ENCODE results near the gene EML6. TPM values are rescaled to one million over a fixed set of nuclear protein-coding genes. Genes with fewer than 3 reads are reported as not detected.

EML6 gene
- total RNA-seq, 6 donors from 2014 or later, result 1.5 to 7.3 (median 4.0) TPM

DNA sequence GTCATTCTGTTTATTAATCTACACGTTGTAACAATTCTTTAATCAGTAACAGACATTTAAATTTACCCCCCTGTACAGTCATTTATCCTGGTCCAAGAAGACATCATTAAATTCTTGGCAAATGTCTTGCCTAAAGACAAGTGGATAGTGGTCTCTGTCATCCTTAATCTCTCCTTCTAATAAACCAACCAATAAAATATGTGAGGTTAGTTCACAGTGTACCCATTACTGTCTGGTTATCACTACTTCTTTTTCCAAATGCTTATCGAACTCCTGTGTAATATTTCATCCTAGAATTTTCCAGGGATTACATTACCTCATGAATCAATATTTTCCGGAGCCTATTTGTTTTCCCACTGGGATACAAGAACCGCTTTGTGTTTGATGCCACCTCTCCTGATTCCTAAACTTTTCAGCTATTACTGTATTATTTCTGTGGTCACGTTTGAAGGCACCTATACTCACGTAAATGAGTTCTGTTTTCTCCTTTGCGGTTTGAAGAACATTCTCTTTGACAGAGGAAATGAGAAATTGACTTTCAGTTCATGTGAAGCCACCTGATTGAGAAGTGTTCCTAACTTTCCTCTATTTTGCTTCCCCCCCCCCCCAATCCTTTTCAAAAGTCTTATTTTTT is 195.3 kb downstream of the EML6 start:
- H3K4me3 ChIP-seq, result no peak overlapping the region
- no peaks in the 10 kb centered on the region for H3K27me3 ChIP-seq
- DNase-seq (no peak), ATAC-seq (ENCODE audit: low FRiP score in 2 of 2) (no peak)
- H3K36me3 ChIP-seq, result no peaks in the 10 kb centered on the region
- H3K9me3 ChIP-seq, result no peaks in the 10 kb centered on the region
- TF ChIP-seq POLR2A (IDR thresholded peaks at IDR 0.05), result no peak
- TF ChIP-seq POLR2AphosphoS5 (IDR thresholded peaks at IDR 0.05), result no peak
- TF ChIP-seq, protein P1, sequence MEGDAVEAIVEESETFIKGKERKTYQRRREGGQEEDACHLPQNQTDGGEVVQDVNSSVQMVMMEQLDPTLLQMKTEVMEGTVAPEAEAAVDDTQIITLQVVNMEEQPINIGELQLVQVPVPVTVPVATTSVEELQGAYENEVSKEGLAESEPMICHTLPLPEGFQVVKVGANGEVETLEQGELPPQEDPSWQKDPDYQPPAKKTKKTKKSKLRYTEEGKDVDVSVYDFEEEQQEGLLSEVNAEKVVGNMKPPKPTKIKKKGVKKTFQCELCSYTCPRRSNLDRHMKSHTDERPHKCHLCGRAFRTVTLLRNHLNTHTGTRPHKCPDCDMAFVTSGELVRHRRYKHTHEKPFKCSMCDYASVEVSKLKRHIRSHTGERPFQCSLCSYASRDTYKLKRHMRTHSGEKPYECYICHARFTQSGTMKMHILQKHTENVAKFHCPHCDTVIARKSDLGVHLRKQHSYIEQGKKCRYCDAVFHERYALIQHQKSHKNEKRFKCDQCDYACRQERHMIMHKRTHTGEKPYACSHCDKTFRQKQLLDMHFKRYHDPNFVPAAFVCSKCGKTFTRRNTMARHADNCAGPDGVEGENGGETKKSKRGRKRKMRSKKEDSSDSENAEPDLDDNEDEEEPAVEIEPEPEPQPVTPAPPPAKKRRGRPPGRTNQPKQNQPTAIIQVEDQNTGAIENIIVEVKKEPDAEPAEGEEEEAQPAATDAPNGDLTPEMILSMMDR (IDR thresholded peaks at IDR 0.05), result no peak
- no peak for TF ChIP-seq EP300 (IDR thresholded peaks at IDR 0.05)
- 79 to 83% methylated on average over 7 of the region's 7 CpGs for WGBS, 2 donors
- no peak overlapping the region for H3K27ac ChIP-seq
- H3K4me1 ChIP-seq, result no peaks in the 10 kb centered on the region

DNA sequence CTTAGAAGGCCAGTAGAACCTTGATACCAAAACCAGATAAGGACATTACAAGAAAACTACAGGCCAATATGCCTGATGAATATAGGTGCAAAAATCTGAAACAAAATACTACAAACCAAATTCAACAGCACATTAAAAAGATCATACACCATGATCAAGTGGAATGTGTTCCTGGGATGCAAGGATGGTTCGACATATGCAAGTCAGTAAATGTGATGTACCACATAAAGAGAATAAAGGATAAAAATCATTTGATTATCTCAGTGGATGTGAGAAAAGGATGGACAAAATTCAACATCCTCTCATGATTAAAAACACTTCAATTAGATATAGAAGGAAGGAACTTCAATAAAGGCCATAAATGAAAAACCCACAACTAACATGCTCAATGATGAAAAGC is 197.2 kb downstream of the EML6 start:
- H3K4me1 ChIP-seq, result no peaks in the 10 kb centered on the region
- WGBS, 2 donors, result 94 to 97% methylated on average over 1 of the region's 1 CpG
- DNase-seq (no peak), ATAC-seq (ENCODE audit: low FRiP score in 2 of 2) (no peak)
- H3K27ac ChIP-seq, result no peak overlapping the region
- no peaks in the 10 kb centered on the region for H3K9me3 ChIP-seq
- no peaks in the 10 kb centered on the region for H3K36me3 ChIP-seq
- H3K4me3 ChIP-seq, result no peak overlapping the region
- H3K27me3 ChIP-seq, result no peaks in the 10 kb centered on the region
- TF ChIP-seq POLR2A (IDR thresholded peaks at IDR 0.05) (no peak), POLR2AphosphoS5 (IDR thresholded peaks at IDR 0.05) (no peak), EP300 (IDR thresholded peaks at IDR 0.05) (no peak)
- TF ChIP-seq, protein P1 (IDR thresholded peaks at IDR 0.05), result no peak

DNA sequence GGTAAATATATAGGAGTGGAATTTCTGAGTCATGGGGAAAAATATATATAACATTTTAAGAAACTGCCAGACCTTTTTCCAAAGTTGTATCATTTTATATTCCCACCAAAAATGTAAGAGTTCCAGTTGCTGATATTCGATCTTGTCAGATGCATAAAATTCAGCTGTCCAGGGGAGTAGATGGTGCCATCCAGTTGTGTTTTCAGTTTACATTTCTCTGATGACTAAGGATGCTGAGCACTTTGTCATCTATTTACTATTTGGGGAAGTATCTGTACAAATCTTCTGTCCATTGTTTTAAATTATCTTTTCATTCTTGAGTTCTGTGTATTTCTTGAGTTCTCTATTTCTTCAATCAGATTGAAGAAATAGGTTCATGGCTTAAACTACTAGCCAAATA is 200.7 kb downstream of the EML6 start:
- Histone ChIP-seq H3K36me3 (no peaks in the 10 kb centered on the region), H3K4me1 (no peaks in the 10 kb centered on the region), H3K9me3 (no peaks in the 10 kb centered on the region), H3K27ac (no peak overlapping the region), H3K4me3 (no peak overlapping the region), H3K27me3 (no peaks in the 10 kb centered on the region)
- DNase-seq, result no peak
- WGBS, 2 donors, result 88 to 93% methylated on average over 1 of the region's 1 CpG
- ATAC-seq (ENCODE audit: low FRiP score in 2 of 2), result no peak
- TF ChIP-seq, protein P1 (IDR thresholded peaks at IDR 0.05), result no peak
- no peak for TF ChIP-seq POLR2AphosphoS5 (IDR thresholded peaks at IDR 0.05)
- TF ChIP-seq POLR2A (IDR thresholded peaks at IDR 0.05), result no peak
- no peak for TF ChIP-seq EP300 (IDR thresholded peaks at IDR 0.05)

DNA sequence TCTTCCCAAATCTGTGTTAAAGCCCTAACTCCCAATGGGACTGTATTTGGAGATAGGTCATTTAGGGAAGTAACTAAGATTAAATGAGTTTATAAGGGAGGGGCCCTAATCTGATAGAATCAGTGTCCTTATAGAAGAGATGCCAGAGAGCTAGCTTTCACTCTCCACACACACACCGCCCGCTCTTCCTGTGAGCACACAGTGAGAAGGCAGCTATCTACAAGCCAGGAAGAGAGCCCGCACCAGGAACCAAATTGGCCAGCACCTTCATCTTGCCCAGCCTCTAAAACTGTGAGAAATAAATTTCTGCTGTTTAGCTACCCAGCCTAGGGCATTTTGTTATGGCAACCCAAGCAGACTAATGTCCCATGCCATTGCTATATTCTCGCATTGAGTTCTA is 201.6 kb downstream of the EML6 start:
- H3K4me3 ChIP-seq, result no peak overlapping the region
- no peak overlapping the region for H3K27ac ChIP-seq
- no peaks in the 10 kb centered on the region for H3K36me3 ChIP-seq
- TF ChIP-seq EP300 (IDR thresholded peaks at IDR 0.05), result no peak
- TF ChIP-seq, protein P1 (IDR thresholded peaks at IDR 0.05), result no peak
- no peak for TF ChIP-seq POLR2A (IDR thresholded peaks at IDR 0.05)
- no peak for TF ChIP-seq POLR2AphosphoS5 (IDR thresholded peaks at IDR 0.05)
- H3K4me1 ChIP-seq, result no peaks in the 10 kb centered on the region
- DNase-seq (no peak), ATAC-seq (ENCODE audit: low FRiP score in 2 of 2) (no peak)
- H3K27me3 ChIP-seq, result no peaks in the 10 kb centered on the region
- 92 to 99% methylated on average over 4 of the region's 4 CpGs for whole genome bisulfite sequencing, 2 donors
- H3K9me3 ChIP-seq, result no peaks in the 10 kb centered on the region

DNA sequence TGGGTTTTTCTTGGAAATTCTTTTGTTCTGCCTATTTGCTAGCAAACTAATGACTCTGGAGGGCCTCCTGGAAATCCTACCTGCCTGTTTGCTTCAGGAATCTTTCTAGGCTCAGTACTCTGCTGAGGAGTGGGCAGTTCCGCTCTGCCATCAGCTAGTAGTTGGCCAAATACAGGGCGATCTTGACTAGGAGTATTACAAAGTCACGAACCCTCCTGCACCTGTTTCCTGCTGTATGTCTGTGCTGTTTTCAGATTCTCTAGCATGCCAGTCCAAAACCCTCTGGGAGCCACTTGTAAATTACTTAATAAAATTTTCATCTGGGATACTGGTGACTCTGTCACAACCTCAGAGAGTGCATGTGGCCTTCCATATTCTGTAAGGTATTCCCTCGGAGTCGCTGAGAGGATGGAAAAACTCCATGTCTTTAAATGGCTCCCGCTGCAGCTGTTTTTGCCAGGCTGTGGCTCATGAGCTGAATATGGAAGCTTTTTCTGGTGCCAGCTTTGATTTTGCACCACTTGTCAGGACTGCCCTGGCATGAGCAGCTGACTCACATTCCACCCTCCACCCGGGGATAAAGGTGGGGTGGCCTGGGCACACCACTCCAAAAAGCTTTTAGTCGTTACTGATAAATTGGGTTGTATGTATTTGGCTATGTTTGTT is 203.8 kb downstream of the EML6 start:
- Histone ChIP-seq H3K36me3 (no peaks in the 10 kb centered on the region), H3K9me3 (no peaks in the 10 kb centered on the region), H3K27me3 (no peaks in the 10 kb centered on the region), H3K4me3 (no peak overlapping the region), H3K4me1 (no peaks in the 10 kb centered on the region), H3K27ac (no peak overlapping the region)
- TF ChIP-seq EP300 (IDR thresholded peaks at IDR 0.05) (no peak), POLR2A (IDR thresholded peaks at IDR 0.05) (no peak), POLR2AphosphoS5 (IDR thresholded peaks at IDR 0.05) (no peak)
- TF ChIP-seq, protein P1 (IDR thresholded peaks at IDR 0.05), result no peak
- DNase-seq (no peak), ATAC-seq (ENCODE audit: low FRiP score in 2 of 2) (no peak)
- 79 to 85% methylated on average over 8 of the region's 8 CpGs for WGBS, 2 donors

All from upper lobe of left lung (tissue), 6 donors.